Uterus (tissue), 2 donors: ENCODE measurements around the gene GPR151.

Source experiments
- POLR2A ChIP-seq, 2 donors: fragments of 450-650 bp; IDR thresholded peaks; one replicate each; pipeline ENCODE4 v1.6.1; 2016; ENCODE audit warnings: antibody characterized with exemption in 2 of 2, mild to moderate bottlenecking in 1 of 2, moderate library complexity in 1 of 2
- TF ChIP-seq, protein P1 (sequence below), 4 experiments: fragments of 200-600 bp in 2 of 4; fragments of 450-650 bp in 2 of 4; sonication (generic) in 2 of 4; IDR thresholded peaks; one replicate each; pipeline ENCODE4 v1.5.1; 2016 to 2019; ENCODE audit warnings: antibody characterized with exemption in 4 of 4, mild to moderate bottlenecking in 2 of 4, moderate library complexity in 1 of 4

DNA sequence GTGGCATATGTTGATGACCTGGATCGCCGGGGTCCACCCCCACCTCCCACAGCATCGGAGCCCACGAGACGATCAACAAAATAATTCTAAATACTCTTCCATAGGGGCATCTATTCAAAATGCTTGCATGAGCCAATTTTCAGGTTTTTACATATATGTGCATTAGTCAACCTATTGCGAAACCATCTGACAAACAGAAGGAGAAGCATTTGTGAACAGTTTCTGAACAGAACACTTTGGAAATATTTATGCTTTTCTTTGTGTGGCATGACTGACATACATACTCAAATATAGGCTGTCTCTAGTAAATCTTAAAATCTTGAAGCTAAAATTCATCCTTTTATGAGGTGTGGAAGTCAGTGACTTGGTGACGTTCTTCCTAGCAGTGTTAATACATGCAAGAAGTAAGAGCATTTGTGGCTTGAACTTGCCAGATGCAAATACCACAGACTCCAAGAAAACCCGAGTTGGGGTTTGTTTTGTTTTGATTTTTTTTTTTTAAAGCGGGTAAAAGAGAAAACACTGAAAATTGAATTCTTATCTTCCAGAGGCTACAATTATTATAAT is 5.3 kb downstream of the GPR151 start:
- TF ChIP-seq, protein P1, sequence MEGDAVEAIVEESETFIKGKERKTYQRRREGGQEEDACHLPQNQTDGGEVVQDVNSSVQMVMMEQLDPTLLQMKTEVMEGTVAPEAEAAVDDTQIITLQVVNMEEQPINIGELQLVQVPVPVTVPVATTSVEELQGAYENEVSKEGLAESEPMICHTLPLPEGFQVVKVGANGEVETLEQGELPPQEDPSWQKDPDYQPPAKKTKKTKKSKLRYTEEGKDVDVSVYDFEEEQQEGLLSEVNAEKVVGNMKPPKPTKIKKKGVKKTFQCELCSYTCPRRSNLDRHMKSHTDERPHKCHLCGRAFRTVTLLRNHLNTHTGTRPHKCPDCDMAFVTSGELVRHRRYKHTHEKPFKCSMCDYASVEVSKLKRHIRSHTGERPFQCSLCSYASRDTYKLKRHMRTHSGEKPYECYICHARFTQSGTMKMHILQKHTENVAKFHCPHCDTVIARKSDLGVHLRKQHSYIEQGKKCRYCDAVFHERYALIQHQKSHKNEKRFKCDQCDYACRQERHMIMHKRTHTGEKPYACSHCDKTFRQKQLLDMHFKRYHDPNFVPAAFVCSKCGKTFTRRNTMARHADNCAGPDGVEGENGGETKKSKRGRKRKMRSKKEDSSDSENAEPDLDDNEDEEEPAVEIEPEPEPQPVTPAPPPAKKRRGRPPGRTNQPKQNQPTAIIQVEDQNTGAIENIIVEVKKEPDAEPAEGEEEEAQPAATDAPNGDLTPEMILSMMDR (IDR thresholded peaks at IDR 0.05), result no peak
- no peak for TF ChIP-seq POLR2A (IDR thresholded peaks at IDR 0.05)
